ENCODE measurements around the gene SCGB1D1.

GRCh38 chr11:62221498-62221897, 31.5 kb downstream of the SCGB1D1 start:
- TF ChIP-seq POLR2A (IDR thresholded peaks at IDR 0.05) (no peak), CTCF (IDR thresholded peaks at IDR 0.05) (no peak)

Data from heart left ventricle (tissue), 13 donors.